Stimulated activated CD8-positive, alpha-beta memory T cell treated with anti-CD3 and anti-CD28 coated beads, Interleukin-7, amount 100 ng/mL, for 24 hours (primary cell): ENCODE measurements around the gene LRR1.
"Not testable (repeated sequence)": the region's sequence is repeated elsewhere in the genome, so short reads cannot be mapped to it uniquely, and the experiment has no call there.

Experiments
- DNase-seq: peaks from one replicate; pipeline ENCODE4 v3.0.0-alpha.2; 2020; ENCODE audit warnings: low read depth

Gene LRR1

DNA sequence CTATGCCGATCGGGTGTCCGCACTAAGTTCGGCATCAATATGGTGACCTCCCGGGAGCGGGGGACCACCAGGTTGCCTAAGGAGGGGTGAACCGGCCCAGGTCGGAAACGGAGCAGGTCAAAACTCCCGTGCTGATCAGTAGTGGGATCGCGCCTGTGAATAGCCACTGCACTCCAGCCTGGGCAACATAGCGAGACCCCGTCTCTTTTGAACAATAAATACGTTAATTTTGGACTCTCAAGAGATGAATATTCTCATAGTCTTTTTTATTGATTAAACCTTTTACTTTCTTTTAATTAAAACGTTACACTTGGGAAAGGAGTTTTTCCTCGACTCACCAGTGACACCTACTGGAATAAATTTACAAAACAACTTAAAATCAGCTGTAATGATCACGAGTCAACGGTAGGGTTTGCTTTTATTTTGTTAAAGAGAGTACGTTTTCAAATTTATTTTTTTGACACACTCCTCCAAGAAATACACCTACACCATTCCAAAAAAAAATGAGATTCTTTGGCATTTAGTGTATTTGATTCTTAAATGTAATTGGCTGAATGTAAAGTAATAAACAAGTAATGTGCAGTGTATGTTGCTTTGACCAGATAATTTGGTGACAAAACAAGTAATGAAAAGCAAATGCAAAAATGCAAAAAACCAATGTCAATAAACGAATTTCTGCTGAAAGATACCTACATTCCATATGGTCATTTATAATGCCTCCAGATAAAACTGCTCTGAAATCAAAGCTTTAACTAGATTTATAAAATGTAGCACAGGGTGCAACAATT, 11.9 kb upstream of the LRR1 start:
- no peak for DNase-seq

DNA sequence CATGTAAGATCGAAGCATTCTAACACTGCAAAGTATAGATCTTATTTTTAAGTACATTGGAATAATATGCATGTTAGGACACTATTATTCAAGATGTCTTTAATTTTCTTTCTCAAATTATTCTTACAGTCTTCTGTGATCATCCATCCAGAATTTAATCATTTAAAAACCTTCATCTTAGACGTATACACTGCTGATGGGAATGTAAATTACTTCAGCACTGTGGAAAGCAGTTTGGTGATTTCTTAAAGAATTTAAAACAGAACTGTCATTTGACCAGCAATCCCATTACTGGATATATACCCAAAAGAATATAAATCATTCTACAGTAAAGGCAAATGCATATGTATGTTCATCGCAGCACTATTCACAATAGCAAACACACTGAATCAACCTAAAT, 9.4 kb upstream of the LRR1 start:
- no peak for DNase-seq

DNA sequence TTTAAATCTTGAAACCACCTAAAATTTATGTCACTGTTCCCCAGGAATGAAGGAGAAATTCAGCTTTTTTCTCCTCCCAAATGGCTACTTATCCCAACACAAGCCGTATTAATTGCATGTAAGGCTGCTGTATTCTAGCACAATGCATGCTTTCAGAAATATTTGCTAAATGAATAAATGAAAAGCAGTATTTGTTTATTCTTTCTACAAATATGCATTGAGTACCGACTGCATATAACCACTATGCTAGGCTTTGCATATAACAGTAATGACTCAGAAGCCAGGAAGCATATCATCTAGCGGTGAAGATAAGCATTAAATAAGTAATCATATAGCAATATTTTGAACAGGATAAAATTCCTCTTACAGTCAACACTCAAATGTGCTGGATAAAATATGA, 5.7 kb upstream of the LRR1 start:
- no peak for DNase-seq

- no peak for DNase-seq
Observed at GRCh38 chr14:49594347-49595091, 4.2 kb upstream of the LRR1 start.

- no peak for DNase-seq
Observed at GRCh38 chr14:49598189-49598484, 603 bp upstream of the LRR1 start.

GRCh38 chr14:49607583-49607982, 8.8 kb downstream of the LRR1 start:
- DNase-seq: no peak

- DNase-seq: no peak
Observed at GRCh38 chr14:49612251-49612650, 13.5 kb downstream of the LRR1 start.

DNA sequence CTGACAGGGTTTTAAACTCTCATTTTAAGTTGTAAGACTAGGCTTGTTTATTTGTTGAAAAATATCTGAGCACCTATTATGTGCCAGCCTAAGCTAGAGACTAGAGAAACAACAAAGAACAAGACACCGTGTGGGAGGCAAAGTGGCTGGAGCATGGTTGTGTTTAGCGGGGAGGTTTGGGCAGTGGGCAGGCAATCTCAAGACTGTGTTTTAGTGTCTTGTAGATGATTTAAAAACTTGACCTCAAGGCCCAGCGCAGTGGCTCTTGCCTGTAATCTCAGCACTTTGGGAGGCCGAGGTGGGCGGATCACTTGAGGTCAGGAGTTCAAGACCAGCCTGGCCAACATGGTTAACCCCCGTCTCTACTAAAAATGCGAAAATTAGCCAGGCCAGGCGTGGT, 13.9 kb downstream of the LRR1 start:
- DNase-seq: no peak

GRCh38 chr14:49614196-49614595, 15.5 kb downstream of the LRR1 start:
- no peak for DNase-seq

- no peak for DNase-seq
Observed at GRCh38 chr14:49615776-49616175, 17.0 kb downstream of the LRR1 start.

- no peak for DNase-seq
Observed at GRCh38 chr14:49617852-49618519, 19.2 kb downstream of the LRR1 start.

- DNase-seq: not testable (repeated sequence)
Observed at GRCh38 chr14:49619273-49619672, 20.5 kb downstream of the LRR1 start.

- DNase-seq: no peak
Observed at GRCh38 chr14:49619730-49620129, 21.0 kb downstream of the LRR1 start.

- DNase-seq: peak; percentile 85
Observed at GRCh38 chr14:49620182-49621113, 21.7 kb downstream of the LRR1 start, which contains the start of the genes MGAT2 and RPL36AL. MGAT2 (plus strand) TSS chr14:49620799; CDS start chr14:49621269, 470 bp downstream. RPL36AL (minus strand) TSS chr14:49620626; CDS start chr14:49619104, 1,522 bp downstream.

DNA sequence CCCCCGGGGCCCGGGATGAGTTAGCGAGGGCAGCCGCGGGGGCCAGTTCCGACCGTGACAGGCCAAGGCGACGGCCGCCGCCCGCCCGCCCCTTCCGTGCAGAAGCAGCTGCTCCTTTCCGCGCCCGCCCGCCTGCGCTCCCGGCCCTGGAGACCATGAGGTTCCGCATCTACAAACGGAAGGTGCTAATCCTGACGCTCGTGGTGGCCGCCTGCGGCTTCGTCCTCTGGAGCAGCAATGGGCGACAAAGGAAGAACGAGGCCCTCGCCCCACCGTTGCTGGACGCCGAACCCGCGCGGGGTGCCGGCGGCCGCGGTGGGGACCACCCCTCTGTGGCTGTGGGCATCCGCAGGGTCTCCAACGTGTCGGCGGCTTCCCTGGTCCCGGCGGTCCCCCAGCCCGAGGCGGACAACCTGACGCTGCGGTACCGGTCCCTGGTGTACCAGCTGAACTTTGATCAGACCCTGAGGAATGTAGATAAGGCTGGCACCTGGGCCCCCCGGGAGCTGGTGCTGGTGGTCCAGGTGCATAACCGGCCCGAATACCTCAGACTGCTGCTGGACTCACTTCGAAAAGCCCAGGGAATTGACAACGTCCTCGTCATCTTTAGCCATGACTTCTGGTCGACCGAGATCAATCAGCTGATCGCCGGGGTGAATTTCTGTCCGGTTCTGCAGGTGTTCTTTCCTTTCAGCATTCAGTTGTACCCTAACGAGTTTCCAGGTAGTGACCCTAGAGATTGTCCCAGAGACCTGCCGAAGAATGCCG, 22.6 kb downstream of the LRR1 start:
- DNase-seq: peak; percentile 41

DNA sequence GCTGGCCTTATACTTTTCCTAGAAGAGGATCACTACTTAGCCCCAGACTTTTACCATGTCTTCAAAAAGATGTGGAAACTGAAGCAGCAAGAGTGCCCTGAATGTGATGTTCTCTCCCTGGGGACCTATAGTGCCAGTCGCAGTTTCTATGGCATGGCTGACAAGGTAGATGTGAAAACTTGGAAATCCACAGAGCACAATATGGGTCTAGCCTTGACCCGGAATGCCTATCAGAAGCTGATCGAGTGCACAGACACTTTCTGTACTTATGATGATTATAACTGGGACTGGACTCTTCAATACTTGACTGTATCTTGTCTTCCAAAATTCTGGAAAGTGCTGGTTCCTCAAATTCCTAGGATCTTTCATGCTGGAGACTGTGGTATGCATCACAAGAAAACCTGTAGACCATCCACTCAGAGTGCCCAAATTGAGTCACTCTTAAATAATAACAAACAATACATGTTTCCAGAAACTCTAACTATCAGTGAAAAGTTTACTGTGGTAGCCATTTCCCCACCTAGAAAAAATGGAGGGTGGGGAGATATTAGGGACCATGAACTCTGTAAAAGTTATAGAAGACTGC, 23.4 kb downstream of the LRR1 start:
- no peak for DNase-seq

DNA sequence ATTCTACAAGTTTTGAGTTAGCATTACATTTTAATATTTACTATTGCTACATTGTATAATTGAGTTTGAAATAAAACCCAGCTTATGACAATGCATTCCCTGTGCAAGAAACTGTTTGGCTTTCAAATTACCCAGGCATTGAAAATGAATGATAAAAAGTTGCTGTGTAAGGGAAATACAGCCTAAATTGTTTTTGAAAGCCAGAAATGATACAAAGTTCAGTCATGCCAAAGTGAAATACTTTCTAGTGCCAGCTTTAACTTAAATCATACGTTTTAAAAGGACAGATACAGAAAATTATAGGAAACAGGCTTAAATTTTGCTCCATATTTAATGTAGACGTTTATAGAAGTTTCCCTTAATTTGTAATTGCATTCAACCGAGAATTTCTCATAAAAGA, 24.6 kb downstream of the LRR1 start:
- no peak for DNase-seq

DNA sequence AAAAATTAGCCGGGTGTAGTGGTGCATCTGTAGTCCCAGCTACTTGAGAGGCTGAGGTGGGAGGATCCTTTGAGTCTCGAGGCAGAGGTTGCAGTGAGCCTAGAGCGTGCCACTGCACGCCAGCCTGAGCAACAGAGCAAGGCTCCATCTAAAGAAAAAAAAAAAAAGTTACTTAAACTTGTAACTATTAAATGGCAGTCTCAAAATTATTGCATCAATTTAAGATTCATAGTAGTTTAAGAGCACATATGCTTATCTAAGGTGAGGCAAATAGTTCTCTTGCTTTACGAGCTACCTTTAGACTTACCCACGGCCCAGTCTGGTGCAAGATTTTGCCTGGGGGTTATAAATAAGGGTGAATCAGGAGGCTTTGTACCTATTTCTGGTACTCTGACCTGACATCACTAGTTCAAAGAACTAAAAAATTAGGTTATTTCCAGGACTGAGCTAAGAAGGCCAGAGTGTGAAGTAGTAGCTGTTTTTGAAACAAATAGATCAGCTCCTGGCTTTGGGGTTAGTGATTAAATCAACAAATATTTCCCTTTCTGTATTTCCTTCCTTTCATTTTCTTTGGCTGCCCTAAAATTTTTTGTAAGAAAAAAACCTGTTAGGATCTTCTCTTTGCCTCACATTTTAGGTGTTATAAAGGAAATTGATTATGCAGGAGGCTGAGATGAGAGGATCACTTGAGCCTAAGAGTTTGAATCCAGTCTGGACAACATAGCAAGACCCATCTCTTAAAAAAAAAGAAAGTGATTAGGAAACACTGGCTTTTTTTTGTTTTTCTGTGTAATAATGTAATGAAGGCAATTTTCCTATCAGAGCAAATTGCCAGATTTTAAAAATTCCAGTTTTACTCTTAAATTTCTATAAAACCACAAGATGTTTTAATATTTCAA, 25.4 kb downstream of the LRR1 start:
- DNase-seq: no peak
